ENCODE results near the gene TMEM98. TPM values are rescaled to one million over a fixed set of nuclear protein-coding genes. Genes with fewer than 3 reads are reported as not detected.
A peak's percentile ranks its signal among the peaks of the same experiment; 100 is the strongest.

Gene TMEM98
- total and polyA plus RNA-seq, 9 of the 15 experiments (the other 6 are each of a cell fraction or from before 2014, with no cell fraction given), result 33.5 to 164 (median 84.7) TPM

DNA sequence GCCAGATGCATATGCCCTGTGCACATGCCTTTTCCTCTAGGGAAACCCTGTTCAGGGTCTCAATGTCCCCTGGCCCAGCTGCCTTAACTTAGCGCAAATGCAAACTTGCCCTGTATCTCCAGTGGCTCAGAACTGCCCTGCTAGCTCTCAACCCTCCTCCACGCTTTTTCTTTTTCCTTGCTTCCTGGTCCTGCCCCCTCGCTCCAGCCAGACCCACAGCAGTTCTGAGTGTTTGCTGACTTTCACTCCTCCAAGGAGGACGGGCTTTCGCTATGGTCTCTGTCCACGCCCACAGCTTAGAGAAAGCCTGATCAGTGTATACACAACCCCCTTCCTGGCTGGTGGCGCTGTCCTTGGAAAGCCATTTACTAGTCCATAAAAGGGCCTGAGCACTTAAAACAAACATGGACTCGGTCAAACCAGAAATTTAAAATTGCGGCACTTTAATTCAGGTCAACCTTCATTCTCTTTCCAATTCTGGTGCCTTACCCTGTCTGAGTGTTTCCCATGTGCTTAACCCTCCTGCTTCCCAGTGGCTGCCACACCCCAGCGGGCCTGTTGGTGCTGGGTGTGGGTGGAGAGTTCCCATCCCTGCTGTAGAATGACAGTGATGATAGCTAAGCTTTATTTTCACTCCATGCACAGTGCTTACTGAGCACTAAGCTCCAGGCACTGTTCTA, 15.6 kb upstream of the TMEM98 start (continued):
- TF ChIP-seq CBX5 (IDR thresholded peaks at IDR 0.05; ENCODE audit: borderline replicate concordance, low read depth) (0 out of 2 replicates have a peak, but pooled peaks have one; percentile 50), TOE1 (IDR thresholded peaks at IDR 0.05; ENCODE audit: borderline replicate concordance) (peak; percentile 66; the same call in 1 of the 2 replicates), TOE1 (CRISPR knock-in tag; IDR thresholded peaks at IDR 0.05; ENCODE audit: borderline replicate concordance, low read depth) (no peak), POLR2AphosphoS5 (IDR thresholded peaks at IDR 0.05; ENCODE audit: control insufficient read depth, insufficient read depth, low read depth, low read length) (peak; percentile 39; the same call in 1 of the 2 replicates), ZNF57 (CRISPR knock-in tag; IDR thresholded peaks at IDR 0.05) (no peak), FOXA3 (CRISPR knock-in tag; conservative IDR thresholded peaks at IDR 0.05 in 1 of 2, IDR thresholded peaks at IDR 0.05 in 1 of 2) (peak in 1 of 2 experiments; percentile 68; a peak in 1 of 4 replicates), ZNF184 (CRISPR knock-in tag; IDR thresholded peaks at IDR 0.05) (no peak), MAZ (CRISPR knock-in tag; conservative IDR thresholded peaks at IDR 0.05 in 1 of 2, IDR thresholded peaks at IDR 0.05 in 1 of 2) (peak in 1 of 2 experiments; percentile 60; a peak in 1 of 4 replicates), CSDE1 (IDR thresholded peaks at IDR 0.05) (peak in 1 of 2 experiments; percentile 34; a peak in 1 of 4 replicates), ZNF134 (CRISPR knock-in tag; conservative IDR thresholded peaks at IDR 0.05) (no peak), TAF7 (tag; IDR thresholded peaks at IDR 0.05) (no peak), ZNF436 (CRISPR knock-in tag; IDR thresholded peaks at IDR 0.05) (no peak), EGR1 (conservative IDR thresholded peaks at IDR 0.05) (peak; percentile 84), HDAC2 (IDR thresholded peaks at IDR 0.05) (0 out of 2 replicates have a peak, but pooled peaks have one; percentile 49), TAF9B (IDR thresholded peaks at IDR 0.05; ENCODE audit: partially characterized antibody) (peak; percentile 37)
- TF ChIP-seq, protein P1, sequence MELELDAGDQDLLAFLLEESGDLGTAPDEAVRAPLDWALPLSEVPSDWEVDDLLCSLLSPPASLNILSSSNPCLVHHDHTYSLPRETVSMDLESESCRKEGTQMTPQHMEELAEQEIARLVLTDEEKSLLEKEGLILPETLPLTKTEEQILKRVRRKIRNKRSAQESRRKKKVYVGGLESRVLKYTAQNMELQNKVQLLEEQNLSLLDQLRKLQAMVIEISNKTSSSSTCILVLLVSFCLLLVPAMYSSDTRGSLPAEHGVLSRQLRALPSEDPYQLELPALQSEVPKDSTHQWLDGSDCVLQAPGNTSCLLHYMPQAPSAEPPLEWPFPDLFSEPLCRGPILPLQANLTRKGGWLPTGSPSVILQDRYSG (tag; conservative IDR thresholded peaks at IDR 0.05; ENCODE audit: low read depth), result 0 out of 2 replicates have a peak, but pooled peaks have one; percentile 22
- TF ChIP-seq, protein P2, sequence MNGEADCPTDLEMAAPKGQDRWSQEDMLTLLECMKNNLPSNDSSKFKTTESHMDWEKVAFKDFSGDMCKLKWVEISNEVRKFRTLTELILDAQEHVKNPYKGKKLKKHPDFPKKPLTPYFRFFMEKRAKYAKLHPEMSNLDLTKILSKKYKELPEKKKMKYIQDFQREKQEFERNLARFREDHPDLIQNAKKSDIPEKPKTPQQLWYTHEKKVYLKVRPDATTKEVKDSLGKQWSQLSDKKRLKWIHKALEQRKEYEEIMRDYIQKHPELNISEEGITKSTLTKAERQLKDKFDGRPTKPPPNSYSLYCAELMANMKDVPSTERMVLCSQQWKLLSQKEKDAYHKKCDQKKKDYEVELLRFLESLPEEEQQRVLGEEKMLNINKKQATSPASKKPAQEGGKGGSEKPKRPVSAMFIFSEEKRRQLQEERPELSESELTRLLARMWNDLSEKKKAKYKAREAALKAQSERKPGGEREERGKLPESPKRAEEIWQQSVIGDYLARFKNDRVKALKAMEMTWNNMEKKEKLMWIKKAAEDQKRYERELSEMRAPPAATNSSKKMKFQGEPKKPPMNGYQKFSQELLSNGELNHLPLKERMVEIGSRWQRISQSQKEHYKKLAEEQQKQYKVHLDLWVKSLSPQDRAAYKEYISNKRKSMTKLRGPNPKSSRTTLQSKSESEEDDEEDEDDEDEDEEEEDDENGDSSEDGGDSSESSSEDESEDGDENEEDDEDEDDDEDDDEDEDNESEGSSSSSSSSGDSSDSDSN (IDR thresholded peaks at IDR 0.05; ENCODE audit: borderline replicate concordance in 1 of 2, low read depth in 2 of 2, low read length in 2 of 2), result peak in 1 of 2 experiments; percentile 21; a peak in 1 of 4 replicates
- TF ChIP-seq, protein P3, sequence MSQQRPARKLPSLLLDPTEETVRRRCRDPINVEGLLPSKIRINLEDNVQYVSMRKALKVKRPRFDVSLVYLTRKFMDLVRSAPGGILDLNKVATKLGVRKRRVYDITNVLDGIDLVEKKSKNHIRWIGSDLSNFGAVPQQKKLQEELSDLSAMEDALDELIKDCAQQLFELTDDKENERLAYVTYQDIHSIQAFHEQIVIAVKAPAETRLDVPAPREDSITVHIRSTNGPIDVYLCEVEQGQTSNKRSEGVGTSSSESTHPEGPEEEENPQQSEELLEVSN (IDR thresholded peaks at IDR 0.05; ENCODE audit: borderline replicate concordance in 1 of 2, extremely low read depth in 1 of 2, insufficient read depth in 1 of 2, insufficient read length in 1 of 2, low read depth in 1 of 2, low read length in 1 of 2, poor library complexity in 1 of 2, severe bottlenecking in 1 of 2), result peak in 1 of 2 experiments; percentile 56
- TF ChIP-seq, protein P4, sequence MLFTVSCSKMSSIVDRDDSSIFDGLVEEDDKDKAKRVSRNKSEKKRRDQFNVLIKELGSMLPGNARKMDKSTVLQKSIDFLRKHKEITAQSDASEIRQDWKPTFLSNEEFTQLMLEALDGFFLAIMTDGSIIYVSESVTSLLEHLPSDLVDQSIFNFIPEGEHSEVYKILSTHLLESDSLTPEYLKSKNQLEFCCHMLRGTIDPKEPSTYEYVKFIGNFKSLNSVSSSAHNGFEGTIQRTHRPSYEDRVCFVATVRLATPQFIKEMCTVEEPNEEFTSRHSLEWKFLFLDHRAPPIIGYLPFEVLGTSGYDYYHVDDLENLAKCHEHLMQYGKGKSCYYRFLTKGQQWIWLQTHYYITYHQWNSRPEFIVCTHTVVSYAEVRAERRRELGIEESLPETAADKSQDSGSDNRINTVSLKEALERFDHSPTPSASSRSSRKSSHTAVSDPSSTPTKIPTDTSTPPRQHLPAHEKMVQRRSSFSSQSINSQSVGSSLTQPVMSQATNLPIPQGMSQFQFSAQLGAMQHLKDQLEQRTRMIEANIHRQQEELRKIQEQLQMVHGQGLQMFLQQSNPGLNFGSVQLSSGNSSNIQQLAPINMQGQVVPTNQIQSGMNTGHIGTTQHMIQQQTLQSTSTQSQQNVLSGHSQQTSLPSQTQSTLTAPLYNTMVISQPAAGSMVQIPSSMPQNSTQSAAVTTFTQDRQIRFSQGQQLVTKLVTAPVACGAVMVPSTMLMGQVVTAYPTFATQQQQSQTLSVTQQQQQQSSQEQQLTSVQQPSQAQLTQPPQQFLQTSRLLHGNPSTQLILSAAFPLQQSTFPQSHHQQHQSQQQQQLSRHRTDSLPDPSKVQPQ (CRISPR knock-in tag; IDR thresholded peaks at IDR 0.05; ENCODE audit: borderline replicate concordance), result no peak

All from K562 (cell line).